Muscle of arm (tissue), 12 donors: ENCODE measurements around the gene NLRP7. TPM values are rescaled to one million over a fixed set of nuclear protein-coding genes. Genes with fewer than 3 reads are reported as not detected.
"Not testable (repeated sequence)": the region's sequence is repeated elsewhere in the genome, so short reads cannot be mapped to it uniquely, and the experiment has no call there.

ENCODE experiments used
- DNase-seq: peaks from one replicate; pipeline ENCODE4 v3.0.0-alpha.2; 2013
- polyA plus RNA-seq, 12 donors: library from polyadenylated mRNA; unstranded; fragments of 120-200 nt; gene quantifications; one replicate each; pipeline ENCODE4 v1.2.1, GENCODE V29; 2013; ENCODE audit not compliant: insufficient read length in 12 of 12

NLRP7 gene
- polyA plus RNA-seq, 12 donors = 0.10 to 0.57 (median 0.12) TPM; not detected in 9

GRCh38 chr19:54919646-54920563 is 27.4 kb downstream of the NLRP7 start:
- DNase-seq = not testable (repeated sequence)

DNA sequence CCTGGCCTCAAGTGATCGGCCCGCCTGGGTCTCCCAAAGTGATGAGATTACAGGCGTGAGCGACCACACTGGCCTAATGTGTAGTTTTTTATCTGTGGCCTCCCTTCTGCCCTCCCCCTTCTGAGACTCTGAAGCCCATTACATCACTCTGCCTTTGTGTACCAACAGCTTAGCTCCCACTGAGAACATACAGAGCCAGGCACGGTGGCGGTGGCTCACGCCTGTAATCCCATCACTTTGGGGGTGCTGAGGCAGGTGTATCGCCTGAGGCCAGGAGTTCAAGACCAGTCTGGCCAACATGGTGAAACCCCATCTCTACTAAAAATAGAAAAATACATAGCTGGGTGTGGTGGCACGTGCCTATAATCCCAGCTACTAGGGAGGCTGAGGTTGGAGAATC is 28.8 kb downstream of the NLRP7 start:
- no peak for DNase-seq

- DNase-seq = peak; percentile 5
Observed at GRCh38 chr19:54916822-54917221, 30.5 kb downstream of the NLRP7 start.

- not testable (repeated sequence) for DNase-seq
Observed at GRCh38 chr19:54907899-54908298, 39.4 kb downstream of the NLRP7 start.

DNA sequence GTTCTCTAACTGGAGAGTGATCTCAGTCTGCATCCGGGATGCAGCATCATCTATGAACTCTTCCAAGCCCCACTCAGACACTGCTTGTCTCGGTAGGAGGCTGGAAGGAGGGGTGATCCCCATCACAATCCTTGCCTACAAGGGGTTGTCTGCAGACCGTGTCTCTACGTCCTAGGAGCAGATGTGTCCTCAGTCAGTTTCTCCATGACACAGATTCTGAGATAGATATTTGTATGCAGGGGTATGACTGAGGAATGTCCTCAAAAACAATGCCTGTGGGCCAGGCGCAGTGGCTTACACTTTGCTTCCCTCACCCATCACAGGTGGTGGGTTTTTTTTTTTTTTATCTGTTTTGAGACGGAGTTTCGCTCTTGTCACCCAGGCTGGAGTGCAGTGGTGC is 40.5 kb downstream of the NLRP7 start:
- DNase-seq = no peak

DNA sequence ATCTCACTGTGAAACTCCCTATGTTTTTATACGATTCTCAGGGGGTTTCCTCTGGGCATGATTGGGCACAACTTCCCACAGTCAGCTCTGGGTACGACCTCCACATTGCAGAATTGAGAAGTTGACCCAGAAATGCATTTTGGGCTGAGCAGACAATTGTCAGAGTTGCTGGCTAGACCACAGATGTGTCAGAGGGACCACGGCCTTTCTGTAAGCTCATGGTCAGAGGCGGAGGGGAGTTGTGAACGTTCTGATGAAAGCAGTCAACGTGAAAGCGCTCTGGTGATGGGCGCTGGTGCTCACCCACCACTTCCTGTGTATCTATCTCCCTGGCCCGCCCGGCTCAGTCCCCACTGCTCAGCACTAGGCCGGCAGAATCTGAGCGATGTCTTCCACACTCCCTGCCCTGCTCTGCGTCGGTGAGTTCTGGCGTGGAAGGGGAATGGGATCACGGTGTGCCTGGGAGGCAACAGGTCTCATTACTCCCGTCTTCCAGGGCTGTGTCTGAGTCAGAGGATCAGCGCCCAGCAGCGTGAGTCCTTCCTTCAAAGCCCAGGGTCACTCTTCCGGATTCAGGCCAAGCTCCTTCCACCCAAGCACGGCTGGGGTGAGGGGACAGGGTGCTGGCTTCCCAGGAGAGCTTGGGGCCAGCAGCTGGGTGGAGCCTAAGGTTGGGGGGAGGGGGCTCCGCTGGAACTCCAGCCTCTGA is 41.4 kb downstream of the NLRP7 start, which contains the start of gene NCR1:
TSS of gene NCR1 (plus strand) at position 346 of the 709 bp plus-strand sequence. CDS start at position 386, 40 bp downstream.
- DNase-seq = no peak

- no peak for DNase-seq
Observed at GRCh38 chr19:54905421-54905802, 41.9 kb downstream of the NLRP7 start.

GRCh38 chr19:54904261-54904660 is 43.1 kb downstream of the NLRP7 start:
- not testable (repeated sequence) for DNase-seq

DNA sequence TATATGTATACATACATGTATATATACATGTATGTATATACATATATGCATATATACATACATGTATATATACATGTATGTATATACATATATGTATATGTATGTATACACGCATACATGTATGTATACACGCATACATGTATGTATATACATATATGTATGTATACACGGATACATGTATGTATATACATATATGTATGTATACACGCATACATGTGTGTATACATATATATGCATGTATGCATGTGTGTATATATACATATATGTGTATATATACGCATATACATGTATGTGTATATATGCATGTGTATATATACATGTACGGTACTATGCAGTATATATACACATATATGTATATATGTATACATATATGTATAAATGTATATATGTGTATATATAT is 44.0 kb downstream of the NLRP7 start:
- no peak for DNase-seq

- no peak for DNase-seq
Observed at GRCh38 chr19:54902061-54902460, 45.3 kb downstream of the NLRP7 start.

DNA sequence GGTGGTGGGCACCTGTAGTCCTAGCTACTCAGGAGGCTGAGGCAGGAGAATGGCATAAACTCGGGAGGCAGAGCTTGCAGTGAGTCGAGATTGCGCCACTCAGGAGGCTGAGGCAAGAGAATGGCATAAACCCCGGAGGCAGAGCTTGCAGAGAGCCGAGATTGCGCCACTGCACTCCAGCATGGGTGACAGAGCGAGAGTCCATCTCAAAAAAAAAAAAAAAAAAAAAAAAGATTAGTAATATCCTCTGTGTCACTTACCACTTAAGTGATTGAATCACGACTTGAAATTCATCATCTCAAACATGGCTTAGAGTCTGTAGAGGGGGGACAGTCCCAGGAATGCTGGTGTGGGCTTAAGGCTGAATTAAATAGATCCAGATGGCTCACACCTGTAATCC is 46.2 kb downstream of the NLRP7 start:
- DNase-seq = not testable (repeated sequence)

DNA sequence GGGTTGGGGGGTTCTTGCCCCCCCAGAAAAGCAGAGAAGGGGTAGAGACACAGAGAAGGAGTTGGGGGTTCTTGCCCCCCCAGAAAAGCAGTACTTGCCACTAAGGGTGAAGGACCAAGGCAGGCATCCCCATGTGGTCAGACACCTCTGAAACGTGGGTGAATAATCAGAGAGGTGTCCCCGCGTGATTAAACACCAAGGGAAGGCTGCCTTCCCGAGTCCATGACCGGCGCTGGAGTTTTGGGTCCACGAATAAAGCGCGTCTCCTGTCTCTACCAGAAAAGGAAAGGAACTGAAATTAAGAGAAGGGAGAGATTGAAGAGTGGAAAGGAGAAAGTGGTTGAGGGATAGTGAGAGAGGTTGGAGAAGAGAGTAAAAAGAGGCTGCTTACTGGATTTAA is 47.7 kb downstream of the NLRP7 start:
- not testable (repeated sequence) for DNase-seq

DNA sequence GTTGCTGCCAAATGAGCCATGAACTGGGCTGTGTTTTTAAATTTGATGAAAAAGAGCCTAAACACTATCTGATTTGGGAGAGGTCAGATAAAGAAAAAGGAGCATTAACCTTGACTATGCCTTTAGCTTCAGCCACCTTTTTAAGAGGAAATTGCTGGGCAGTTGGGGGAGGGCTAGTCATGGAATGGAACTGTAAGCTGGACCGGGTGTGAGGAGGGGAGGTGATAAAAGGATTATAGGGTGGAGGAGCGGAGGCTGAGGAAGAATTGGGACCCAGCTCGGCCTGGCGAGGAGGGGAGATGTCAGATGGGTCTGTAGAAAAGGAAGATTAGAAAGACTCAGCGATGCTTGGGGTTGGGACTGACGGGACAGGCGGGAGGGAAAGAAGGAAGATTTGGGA is 48.6 kb downstream of the NLRP7 start:
- not testable (repeated sequence) for DNase-seq

- no peak for DNase-seq
Observed at GRCh38 chr19:54896036-54896435, 51.3 kb downstream of the NLRP7 start.

- not testable (repeated sequence) for DNase-seq
Observed at GRCh38 chr19:54894106-54894505, 53.2 kb downstream of the NLRP7 start.

GRCh38 chr19:54893406-54893805 is 53.9 kb downstream of the NLRP7 start:
- DNase-seq = no peak

GRCh38 chr19:54889566-54889965 is 57.8 kb downstream of the NLRP7 start:
- no peak for DNase-seq

- DNase-seq = no peak
Observed at GRCh38 chr19:54888239-54888638, 59.1 kb downstream of the NLRP7 start.

GRCh38 chr19:54883228-54883627 is 64.1 kb downstream of the NLRP7 start:
- DNase-seq = no peak

DNA sequence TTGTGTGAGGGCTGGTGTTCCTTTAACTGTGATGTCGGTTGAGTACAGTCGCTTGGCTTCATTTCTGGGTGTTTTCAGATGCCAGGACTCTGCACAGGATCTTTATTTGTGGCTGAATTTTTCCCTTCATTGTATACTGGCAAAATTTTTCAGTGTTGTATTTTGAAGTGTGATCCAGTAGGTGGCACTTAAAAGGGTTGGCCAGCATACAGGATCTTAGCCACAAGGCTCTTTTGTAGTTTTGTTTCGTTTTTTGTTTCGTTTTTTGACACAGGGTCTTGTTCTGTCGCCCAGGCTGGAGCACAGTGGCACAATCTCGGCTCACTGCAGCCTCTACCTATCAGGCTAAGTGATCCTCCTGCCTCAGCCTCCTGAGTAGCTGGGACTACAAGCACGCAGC is 64.6 kb downstream of the NLRP7 start:
- no peak for DNase-seq

DNA sequence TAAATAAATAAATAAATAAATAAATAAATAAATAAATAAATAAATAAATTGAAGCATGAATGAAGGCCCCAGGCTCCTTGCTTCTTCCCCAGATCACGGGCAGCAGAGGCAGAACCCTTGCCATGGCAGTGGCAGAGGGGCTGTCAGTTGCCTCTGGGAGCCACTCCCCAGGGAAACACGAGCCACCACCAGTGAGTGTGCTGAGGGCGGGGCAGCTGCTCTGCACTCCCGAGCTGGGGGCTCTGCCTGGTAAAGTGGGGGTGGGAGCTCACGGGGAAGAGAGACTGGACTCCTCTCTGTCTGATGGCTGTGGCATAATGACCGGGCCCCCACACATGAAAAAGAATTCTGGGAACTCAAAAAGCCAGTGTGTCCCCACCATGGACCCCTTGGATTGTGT is 65.4 kb downstream of the NLRP7 start:
- DNase-seq = no peak

- DNase-seq = no peak
Observed at GRCh38 chr19:54877471-54877870, 69.9 kb downstream of the NLRP7 start.

- peak; percentile 7 for DNase-seq
Observed at GRCh38 chr19:54875506-54875905, 71.8 kb downstream of the NLRP7 start.
